HL-60 (cell line): ENCODE results near the gene ESPL1.

ENCODE experiments used
- DNase-seq, 2 experiments: peaks; one replicate each; pipeline ENCODE4 v3.0.0-alpha.2; 2010 to 2020; ENCODE audit warnings: low read depth in 1 of 2, low spot score in 1 of 2
- H3K27ac ChIP-seq: fragments of 250-450 bp; sonication (Bioruptor Pico); replicated peaks from 2 replicates; pipeline ENCODE4 v1.5.1; 2020; ENCODE audit warnings: mild to moderate bottlenecking, moderate library complexity
- H3K27me3 ChIP-seq: fragments of 250-450 bp; sonication (Bioruptor Pico); 2 replicates; pipeline ENCODE4 v1.5.1; 2021; ENCODE audit warnings: mild to moderate bottlenecking, moderate library complexity; ENCODE audit not compliant: insufficient read depth, poor library complexity, severe bottlenecking
- H3K4me3 ChIP-seq: replicated peaks from 2 replicates; pipeline ENCODE4 v1.5.1; 2011; ENCODE audit warnings: mild to moderate bottlenecking, control low read depth, low read length; ENCODE audit not compliant: insufficient read depth
- GABPA ChIP-seq: IDR thresholded peaks from 2 replicates; pipeline ENCODE4 v1.6.1; 2012; ENCODE audit warnings: low read depth
- POLR2AphosphoS5 ChIP-seq: IDR thresholded peaks from 2 replicates; pipeline ENCODE4 v1.6.1; 2012; ENCODE audit warnings: low read depth
- SPI1 ChIP-seq: IDR thresholded peaks from 2 replicates; pipeline ENCODE4 v1.6.1; 2012; ENCODE audit warnings: low read depth, mild to moderate bottlenecking, borderline replicate concordance
- TF ChIP-seq, protein P1 (sequence below): IDR thresholded peaks from 2 replicates; pipeline ENCODE4 v1.6.1; 2012; ENCODE audit warnings: low read depth; ENCODE audit not compliant: insufficient replicate concordance
- TF ChIP-seq, protein P2 (sequence below): IDR thresholded peaks from one replicate; pipeline ENCODE4 v1.5.1; 2011; ENCODE audit warnings: low read length, control low read depth, inconsistent platforms; ENCODE audit not compliant: insufficient read depth

ESPL1 gene

DNA sequence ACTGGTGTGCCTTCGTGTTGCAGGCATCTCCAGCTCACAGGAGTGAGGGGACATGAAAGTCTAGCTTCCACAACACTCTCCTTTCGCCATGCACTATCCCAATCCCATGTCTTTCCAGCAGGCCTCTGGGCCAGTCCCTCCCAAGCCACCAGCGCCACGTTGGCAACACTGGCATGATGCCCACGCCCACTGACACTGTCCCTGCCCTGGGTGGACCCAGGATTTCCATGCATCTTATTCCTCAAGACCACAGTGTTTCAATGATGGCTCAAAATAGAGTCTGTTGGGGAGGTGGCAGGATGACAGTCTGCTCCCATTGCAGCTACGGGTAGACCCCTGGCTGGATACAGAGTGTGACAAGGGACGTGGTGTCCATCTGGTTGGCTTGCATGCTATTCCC lies 65.7 kb downstream of the ESPL1 start:
- Histone ChIP-seq H3K4me3 (no peak overlapping the region), H3K27me3 (peaks cover 15% of the 10 kb centered on the region), H3K27ac (no peak overlapping the region)
- DNase-seq = no peak
- TF ChIP-seq GABPA (no peak), SPI1 (no peak), POLR2AphosphoS5 (no peak)
- TF ChIP-seq, protein P1, sequence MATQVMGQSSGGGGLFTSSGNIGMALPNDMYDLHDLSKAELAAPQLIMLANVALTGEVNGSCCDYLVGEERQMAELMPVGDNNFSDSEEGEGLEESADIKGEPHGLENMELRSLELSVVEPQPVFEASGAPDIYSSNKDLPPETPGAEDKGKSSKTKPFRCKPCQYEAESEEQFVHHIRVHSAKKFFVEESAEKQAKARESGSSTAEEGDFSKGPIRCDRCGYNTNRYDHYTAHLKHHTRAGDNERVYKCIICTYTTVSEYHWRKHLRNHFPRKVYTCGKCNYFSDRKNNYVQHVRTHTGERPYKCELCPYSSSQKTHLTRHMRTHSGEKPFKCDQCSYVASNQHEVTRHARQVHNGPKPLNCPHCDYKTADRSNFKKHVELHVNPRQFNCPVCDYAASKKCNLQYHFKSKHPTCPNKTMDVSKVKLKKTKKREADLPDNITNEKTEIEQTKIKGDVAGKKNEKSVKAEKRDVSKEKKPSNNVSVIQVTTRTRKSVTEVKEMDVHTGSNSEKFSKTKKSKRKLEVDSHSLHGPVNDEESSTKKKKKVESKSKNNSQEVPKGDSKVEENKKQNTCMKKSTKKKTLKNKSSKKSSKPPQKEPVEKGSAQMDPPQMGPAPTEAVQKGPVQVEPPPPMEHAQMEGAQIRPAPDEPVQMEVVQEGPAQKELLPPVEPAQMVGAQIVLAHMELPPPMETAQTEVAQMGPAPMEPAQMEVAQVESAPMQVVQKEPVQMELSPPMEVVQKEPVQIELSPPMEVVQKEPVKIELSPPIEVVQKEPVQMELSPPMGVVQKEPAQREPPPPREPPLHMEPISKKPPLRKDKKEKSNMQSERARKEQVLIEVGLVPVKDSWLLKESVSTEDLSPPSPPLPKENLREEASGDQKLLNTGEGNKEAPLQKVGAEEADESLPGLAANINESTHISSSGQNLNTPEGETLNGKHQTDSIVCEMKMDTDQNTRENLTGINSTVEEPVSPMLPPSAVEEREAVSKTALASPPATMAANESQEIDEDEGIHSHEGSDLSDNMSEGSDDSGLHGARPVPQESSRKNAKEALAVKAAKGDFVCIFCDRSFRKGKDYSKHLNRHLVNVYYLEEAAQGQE = no peak
- TF ChIP-seq, protein P2, sequence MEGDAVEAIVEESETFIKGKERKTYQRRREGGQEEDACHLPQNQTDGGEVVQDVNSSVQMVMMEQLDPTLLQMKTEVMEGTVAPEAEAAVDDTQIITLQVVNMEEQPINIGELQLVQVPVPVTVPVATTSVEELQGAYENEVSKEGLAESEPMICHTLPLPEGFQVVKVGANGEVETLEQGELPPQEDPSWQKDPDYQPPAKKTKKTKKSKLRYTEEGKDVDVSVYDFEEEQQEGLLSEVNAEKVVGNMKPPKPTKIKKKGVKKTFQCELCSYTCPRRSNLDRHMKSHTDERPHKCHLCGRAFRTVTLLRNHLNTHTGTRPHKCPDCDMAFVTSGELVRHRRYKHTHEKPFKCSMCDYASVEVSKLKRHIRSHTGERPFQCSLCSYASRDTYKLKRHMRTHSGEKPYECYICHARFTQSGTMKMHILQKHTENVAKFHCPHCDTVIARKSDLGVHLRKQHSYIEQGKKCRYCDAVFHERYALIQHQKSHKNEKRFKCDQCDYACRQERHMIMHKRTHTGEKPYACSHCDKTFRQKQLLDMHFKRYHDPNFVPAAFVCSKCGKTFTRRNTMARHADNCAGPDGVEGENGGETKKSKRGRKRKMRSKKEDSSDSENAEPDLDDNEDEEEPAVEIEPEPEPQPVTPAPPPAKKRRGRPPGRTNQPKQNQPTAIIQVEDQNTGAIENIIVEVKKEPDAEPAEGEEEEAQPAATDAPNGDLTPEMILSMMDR = no peak

DNA sequence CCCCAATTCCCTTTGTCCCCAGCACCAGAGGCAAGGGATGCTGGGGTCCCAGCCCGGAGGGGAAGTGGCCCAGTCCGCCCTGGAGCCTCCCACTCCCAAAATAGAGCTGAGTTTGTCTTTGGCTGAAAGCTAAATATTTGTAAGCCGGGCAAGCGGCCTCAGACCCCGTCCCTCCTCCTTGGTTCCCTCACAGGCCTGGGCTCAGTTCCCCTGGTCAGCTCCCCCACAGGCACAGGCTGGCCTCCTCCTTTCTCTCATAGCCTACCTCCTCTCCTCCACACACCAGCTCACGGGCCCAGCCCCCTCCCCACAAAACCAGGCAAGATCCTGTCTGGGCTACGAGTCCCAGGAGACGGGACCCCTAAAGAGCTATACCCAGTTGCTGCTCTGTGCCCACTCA lies 66.7 kb downstream of the ESPL1 start:
- no peak overlapping the region for H3K27ac ChIP-seq
- no peak overlapping the region for H3K4me3 ChIP-seq
- TF ChIP-seq SPI1 (no peak), POLR2AphosphoS5 (no peak), GABPA (no peak)
- TF ChIP-seq, protein P2 = no peak
- TF ChIP-seq, protein P1 = no peak
- H3K27me3 ChIP-seq = peaks cover 15% of the 10 kb centered on the region
- no peak for DNase-seq

DNA sequence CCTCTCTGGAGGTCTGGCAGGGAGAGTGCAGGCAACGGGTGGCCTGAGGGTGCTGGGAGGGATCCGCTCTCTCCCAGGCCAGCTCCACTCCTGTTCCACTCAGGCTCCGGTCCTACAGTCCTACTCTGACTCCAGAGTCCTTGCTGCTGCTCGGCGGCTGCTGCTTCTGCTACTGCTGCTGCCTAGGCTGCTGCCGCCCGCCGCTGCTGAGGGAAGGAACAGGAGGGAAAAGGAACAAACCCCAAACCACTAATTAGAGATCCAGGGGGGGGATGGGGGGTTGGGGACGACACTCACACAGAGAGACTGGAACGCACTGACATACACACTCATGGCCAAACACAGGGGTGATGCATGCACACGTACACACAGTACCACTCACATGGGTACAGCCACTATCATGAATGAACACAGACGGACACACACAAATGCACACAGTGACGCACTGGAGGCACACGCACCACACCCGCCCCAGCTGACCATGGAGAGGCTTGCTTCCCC lies 68.1 kb downstream of the ESPL1 start, which contains the start of gene SP7:
SP7 (minus strand) TSS at position 174 of the 501 bp plus-strand sequence. CDS start 708 bp downstream, outside the sequence.
- no peak within 1 kb of the TSS for H3K4me3 ChIP-seq
- H3K27me3 ChIP-seq = peaks cover 15% of the 10 kb centered on the region
- peak in 1 of 2 experiments; percentile 75 for DNase-seq
- TF ChIP-seq SPI1 = no peak; the same call in 1 of the 2 replicates
- TF ChIP-seq, protein P1 = no peak
- no peak for TF ChIP-seq POLR2AphosphoS5
- no peak for TF ChIP-seq GABPA
- TF ChIP-seq, protein P2 = no peak
- no peak within 1 kb of the TSS for H3K27ac ChIP-seq
